ENCODE data around the gene NDUFAF2. TPM values are rescaled to one million over a fixed set of nuclear protein-coding genes. Genes with fewer than 3 reads are reported as not detected.
A peak's percentile ranks its signal among the peaks of the same experiment; 100 is the strongest.
"Not testable (repeated sequence)": the region's sequence is repeated elsewhere in the genome, so short reads cannot be mapped to it uniquely, and the experiment has no call there.

NDUFAF2 gene
- total RNA-seq, 1 experiment from 2014 or later = 74.3 TPM

- no peak for DNase-seq (ENCODE audit: low spot score)
Observed at GRCh38 chr5:61177070-61177469, 232.1 kb downstream of the NDUFAF2 start.

GRCh38 chr5:61177716-61178115 lies 232.7 kb downstream of the NDUFAF2 start:
- DNase-seq (ENCODE audit: low spot score) = no peak

GRCh38 chr5:61178702-61179101 lies 233.7 kb downstream of the NDUFAF2 start:
- no peak for DNase-seq (ENCODE audit: low spot score)

- no peak for DNase-seq (ENCODE audit: low spot score)
Observed at GRCh38 chr5:61180886-61181285, 235.9 kb downstream of the NDUFAF2 start.

- no peak for DNase-seq (ENCODE audit: low spot score)
Observed at GRCh38 chr5:61182449-61182848, 237.4 kb downstream of the NDUFAF2 start.

- no peak for DNase-seq (ENCODE audit: low spot score)
Observed at GRCh38 chr5:61183538-61183937, 238.5 kb downstream of the NDUFAF2 start.

GRCh38 chr5:61184708-61185107 lies 239.7 kb downstream of the NDUFAF2 start:
- DNase-seq (ENCODE audit: low spot score) = no peak

GRCh38 chr5:61186634-61187033 lies 241.6 kb downstream of the NDUFAF2 start:
- no peak for DNase-seq (ENCODE audit: low spot score)

- not testable (repeated sequence) for DNase-seq (ENCODE audit: low spot score)
Observed at GRCh38 chr5:61187352-61187751, 242.3 kb downstream of the NDUFAF2 start.

GRCh38 chr5:61187826-61188225 lies 242.8 kb downstream of the NDUFAF2 start:
- not testable (repeated sequence) for DNase-seq (ENCODE audit: low spot score)

- DNase-seq (ENCODE audit: low spot score) = no peak
Observed at GRCh38 chr5:61198606-61199005, 253.6 kb downstream of the NDUFAF2 start.

GRCh38 chr5:61200582-61201155 lies 255.7 kb downstream of the NDUFAF2 start:
- peak; percentile 26 for DNase-seq (ENCODE audit: low spot score)

- DNase-seq (ENCODE audit: low spot score) = no peak
Observed at GRCh38 chr5:61202213-61202612, 257.2 kb downstream of the NDUFAF2 start.

Other genes with a start within 250 kb of the NDUFAF2 start
- gene DEPDC1B, start 245.0 kb upstream of the NDUFAF2 start, total RNA-seq (2014; rRNA removed; shearing (Covaris generic)) = 34.4 and 35.0 TPM in 2 replicates
- gene ELOVL7, start 100.9 kb upstream of the NDUFAF2 start, total RNA-seq (2014; rRNA removed; shearing (Covaris generic)) = 7.2 and 8.2 TPM in 2 replicates
- 13.1 and 29.2 TPM in 2 replicates for gene ERCC8, start 135 bp upstream of the NDUFAF2 start, total RNA-seq (2014; rRNA removed; shearing (Covaris generic))
- 80.4 and 115 TPM in 2 replicates for gene SMIM15, start 217.3 kb downstream of the NDUFAF2 start, total RNA-seq (2014; rRNA removed; shearing (Covaris generic))

Measured in A172 (cell line).